Loucy (cell line): Measurements from ENCODE around the gene C3orf85.

Experiments used
- EZH2phosphoT487 ChIP-seq: fragments of 200-600 bp; IDR thresholded peaks from 2 replicates; pipeline ENCODE4 v1.6.1; 2018; ENCODE audit warnings: antibody characterized with exemption, mild to moderate bottlenecking, moderate library complexity, borderline replicate concordance
- TF ChIP-seq, protein P1 (sequence below): fragments of 200-600 bp; sonication (generic); conservative IDR thresholded peaks from 2 replicates; pipeline ENCODE4 v1.5.1; 2014; ENCODE audit warnings: mild to moderate bottlenecking, antibody characterized with exemption, low read length

- TF ChIP-seq, protein P1, sequence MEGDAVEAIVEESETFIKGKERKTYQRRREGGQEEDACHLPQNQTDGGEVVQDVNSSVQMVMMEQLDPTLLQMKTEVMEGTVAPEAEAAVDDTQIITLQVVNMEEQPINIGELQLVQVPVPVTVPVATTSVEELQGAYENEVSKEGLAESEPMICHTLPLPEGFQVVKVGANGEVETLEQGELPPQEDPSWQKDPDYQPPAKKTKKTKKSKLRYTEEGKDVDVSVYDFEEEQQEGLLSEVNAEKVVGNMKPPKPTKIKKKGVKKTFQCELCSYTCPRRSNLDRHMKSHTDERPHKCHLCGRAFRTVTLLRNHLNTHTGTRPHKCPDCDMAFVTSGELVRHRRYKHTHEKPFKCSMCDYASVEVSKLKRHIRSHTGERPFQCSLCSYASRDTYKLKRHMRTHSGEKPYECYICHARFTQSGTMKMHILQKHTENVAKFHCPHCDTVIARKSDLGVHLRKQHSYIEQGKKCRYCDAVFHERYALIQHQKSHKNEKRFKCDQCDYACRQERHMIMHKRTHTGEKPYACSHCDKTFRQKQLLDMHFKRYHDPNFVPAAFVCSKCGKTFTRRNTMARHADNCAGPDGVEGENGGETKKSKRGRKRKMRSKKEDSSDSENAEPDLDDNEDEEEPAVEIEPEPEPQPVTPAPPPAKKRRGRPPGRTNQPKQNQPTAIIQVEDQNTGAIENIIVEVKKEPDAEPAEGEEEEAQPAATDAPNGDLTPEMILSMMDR, result no peak
- TF ChIP-seq EZH2phosphoT487, result no peak
These were observed 42.2 kb downstream of the C3orf85 start for GRCh38 chr3:109178708-109179107.
